IMR-90 (cell line): ENCODE measurements around the gene OR9A2. TPM values are rescaled to one million over a fixed set of nuclear protein-coding genes. Genes with fewer than 3 reads are reported as not detected.

ENCODE experiments used
- ATAC-seq: fragments of 200-7000 bp; cut with Tn5 transposase; 2 replicates; pipeline ENCODE4 v1.9.1; 2020; ENCODE audit warnings: low read depth, mild to moderate bottlenecking, moderate library complexity
- BruUV-seq: library from RNA; stranded (reverse); fragments of 400-500 nt; replicated peaks from 2 replicates; lab custom pipeline; 2021; lab: Mats Ljungman, UMichigan
- CTCF ChIA-PET: fragments of 300-600 bp; formaldehyde crosslinking; extraction: SDS; loops from one replicate; lab custom pipeline; 2021; ENCODE audit warnings: antibody characterized with exemption; lab: Yijun Ruan, JAX
- POLR2A ChIA-PET: fragments of 300-600 bp; sonication (Branson Sonifier 250); formaldehyde crosslinking; loops from one replicate; lab custom pipeline; 2022; ENCODE audit warnings: antibody characterized with exemption; ENCODE audit not compliant: unreplicated experiment; lab: Charles Lee
- DNase-seq: peaks from one replicate; pipeline ENCODE4 v3.0.0; 2013
- H2AFZ ChIP-seq: replicated peaks from 2 replicates; pipeline ENCODE3; 2013; ENCODE audit warnings: low read length, mild to moderate bottlenecking; ENCODE audit not compliant: poor library complexity
- H2AK5ac ChIP-seq: 2 replicates; pipeline ENCODE4 v1.6.1; 2013; ENCODE audit warnings: low read depth, low read length, inconsistent platforms
- H2AK9ac ChIP-seq: replicated peaks from 2 replicates; pipeline ENCODE3; 2013; ENCODE audit warnings: mild to moderate bottlenecking, low read depth, low read length, moderate library complexity; ENCODE audit not compliant: poor library complexity
- H2BK120ac ChIP-seq: 2 replicates; pipeline ENCODE4 v1.6.1; 2013; ENCODE audit warnings: low read depth, low read length, inconsistent platforms
- H2BK15ac ChIP-seq: 3 replicates; pipeline ENCODE4 v1.6.1; 2013; ENCODE audit warnings: low read depth, low read length, inconsistent platforms
- H2BK20ac ChIP-seq: 2 replicates; pipeline ENCODE4 v1.6.1; 2013; ENCODE audit warnings: low read depth, mild to moderate bottlenecking, inconsistent platforms, low read length, moderate library complexity
- H2BK5ac ChIP-seq: 2 replicates; pipeline ENCODE4 v1.6.1; 2013; ENCODE audit warnings: mild to moderate bottlenecking, low read depth, low read length, inconsistent platforms; ENCODE audit not compliant: poor library complexity, severe bottlenecking
- H3K14ac ChIP-seq: replicated peaks from 2 replicates; pipeline ENCODE4 v1.6.1; 2013; ENCODE audit warnings: low read depth, low read length, inconsistent platforms
- H3K18ac ChIP-seq: 2 replicates; pipeline ENCODE4 v1.6.1; 2013; ENCODE audit warnings: low read depth, low read length, control low read depth
- H3K23ac ChIP-seq: 2 replicates; pipeline ENCODE4 v1.6.1; 2013; ENCODE audit warnings: low read depth, low read length, inconsistent platforms
- H3K27ac ChIP-seq: 2 replicates; pipeline ENCODE4 v1.5.1; 2013; ENCODE audit warnings: mild to moderate bottlenecking, control low read depth, low read length; ENCODE audit not compliant: insufficient read depth
- H3K27me3 ChIP-seq: 2 replicates; pipeline ENCODE4 v1.6.1; 2013; ENCODE audit warnings: low read length; ENCODE audit not compliant: control insufficient read depth, insufficient read depth
- H3K36me3 ChIP-seq: 2 replicates; pipeline ENCODE4 v1.6.1; 2013; ENCODE audit warnings: low read length, mixed read lengths; ENCODE audit not compliant: control insufficient read depth, insufficient read depth
- H3K4ac ChIP-seq: 2 replicates; pipeline ENCODE4 v1.6.1; 2013; ENCODE audit warnings: low read depth, low read length, inconsistent platforms
- H3K4me1 ChIP-seq: 2 replicates; pipeline ENCODE4 v1.6.1; 2013; ENCODE audit warnings: low read length, mixed read lengths; ENCODE audit not compliant: control insufficient read depth, insufficient read depth
- H3K4me2 ChIP-seq: 2 replicates; pipeline ENCODE4 v1.6.1; 2013; ENCODE audit warnings: low read depth, mild to moderate bottlenecking, control low read depth, low read length, moderate library complexity
- H3K4me3 ChIP-seq: 2 replicates; pipeline ENCODE4 v1.5.1; 2013; ENCODE audit warnings: low read depth, mild to moderate bottlenecking, control low read depth, low read length, moderate library complexity; ENCODE audit not compliant: insufficient read depth
- H3K56ac ChIP-seq: 2 replicates; pipeline ENCODE4 v1.6.1; 2013; ENCODE audit warnings: low read length, inconsistent platforms; ENCODE audit not compliant: insufficient read depth; ENCODE audit errors: extremely low read depth
- H3K79me1 ChIP-seq, 2 experiments: 2 replicates each; pipeline ENCODE4 v1.6.1; 2013; ENCODE audit warnings: low read length in 2 of 2, inconsistent platforms in 1 of 2, low read depth in 1 of 2
- H3K9ac ChIP-seq: 2 replicates; pipeline ENCODE4 v1.6.1; 2013; ENCODE audit warnings: low read depth, low read length, control low read depth
- H3K9me1 ChIP-seq: 2 replicates; pipeline ENCODE4 v1.6.1; 2013; ENCODE audit warnings: low read length, inconsistent platforms; ENCODE audit not compliant: insufficient read depth
- H3K9me3 ChIP-seq: 2 replicates; pipeline ENCODE4 v1.6.1; 2013; ENCODE audit warnings: low read length; ENCODE audit not compliant: control insufficient read depth, insufficient read depth
- H4K20me1 ChIP-seq: 2 replicates; pipeline ENCODE4 v1.6.1; 2013; ENCODE audit warnings: low read length, inconsistent platforms; ENCODE audit not compliant: insufficient read depth
- H4K5ac ChIP-seq: 2 replicates; pipeline ENCODE4 v1.6.1; 2013; ENCODE audit warnings: mild to moderate bottlenecking, low read depth, low read length, control low read depth
- H4K8ac ChIP-seq, 2 experiments: 2 replicates each; pipeline ENCODE4 v1.6.1; 2013; ENCODE audit warnings: low read depth in 2 of 2, low read length in 2 of 2, control low read depth in 1 of 2, inconsistent platforms in 1 of 2
- H4K91ac ChIP-seq: 2 replicates; pipeline ENCODE4 v1.6.1; 2013; ENCODE audit warnings: low read depth, low read length, inconsistent platforms; ENCODE audit not compliant: insufficient read depth
- MAZ ChIP-seq: IDR thresholded peaks from 2 replicates; pipeline ENCODE4 v1.6.1; 2012; ENCODE audit warnings: low read depth, mild to moderate bottlenecking, low read length, improper control_type of control experiment, moderate library complexity, borderline replicate concordance
- USF2 ChIP-seq: fragments of 150-350 bp; IDR thresholded peaks from 2 replicates; pipeline ENCODE4 v1.6.1; 2017; ENCODE audit warnings: mild to moderate bottlenecking, antibody characterized with exemption, low read length, low read depth
- dilution Hi-C: fragments of 300-500 bp; cut with HindIII; formaldehyde crosslinking; loops from one replicate; pipeline ENCODE4 v1.14.3; 2018; ENCODE audit warnings: low sequenced_read_pairs; ENCODE audit not compliant: unreplicated experiment
- in situ Hi-C: fragments of 300-500 bp; cut with MboI; formaldehyde crosslinking; loops from 3 replicates; pipeline ENCODE4 v1.14.3; 2019; ENCODE audit warnings: low sequenced_read_pairs, inconsistent platforms, mixed read lengths
- intact Hi-C: fragments of 100-400 bp; cut with micrococcal nuclease; formaldehyde crosslinking; loops from 2 replicates; pipeline ENCODE4 v1.10.0; 2022
- polyA plus RNA-seq, 3 experiments: library from polyadenylated mRNA; depleted of rRNA; stranded (reverse); fragments of >200 nt; gene quantifications; 2 replicates each; pipeline ENCODE4 v1.2.3, GENCODE V29; 2012; ENCODE audit warnings: low replicate concordance in 1 of 3
- total RNA-seq: library from RNA; depleted of rRNA; stranded (reverse); fragments of >200 nt; gene quantifications from 2 replicates; pipeline ENCODE4 v1.2.3, GENCODE V29; 2012

OR9A2 gene
- total and polyA plus RNA-seq, 2 of the 4 experiments (the other 2 are of a cell fraction) = not detected

- intact Hi-C loops = no loop called here
- Histone ChIP-seq H2AK5ac (no peak overlapping the region), H2BK20ac (no peak overlapping the region), H2AK9ac (no peak overlapping the region), H2BK120ac (no peak overlapping the region), H2AFZ (no peak overlapping the region), H3K4me2 (no peak overlapping the region), H3K9me1 (no peaks in the 10 kb centered on the region), H2BK15ac (no peak overlapping the region), H3K56ac (no peak overlapping the region), H3K4ac (no peak overlapping the region), H4K5ac (no peak overlapping the region), H3K9ac (no peak overlapping the region), H3K27me3 (no peaks in the 10 kb centered on the region), H4K91ac (no peak overlapping the region), H3K23ac (no peak overlapping the region), H3K18ac (no peak overlapping the region), H3K4me1 (no peaks in the 10 kb centered on the region), H4K20me1 (no peaks in the 10 kb centered on the region), H3K36me3 (no peaks in the 10 kb centered on the region), H3K14ac (no peak overlapping the region), H3K27ac (no peak overlapping the region), H2BK5ac (no peak overlapping the region), H3K79me1 (no peaks in the 10 kb centered on the region), H3K4me3 (no peak overlapping the region), H4K8ac (no peak overlapping the region), H3K9me3 (peaks cover 6% of the 10 kb centered on the region; the same call in 1 of the 2 replicates)
- ChIA-PET CTCF (interaction anchor here (1.1 kb wide), 1 partner anchor 166 kb away, joined by 3 read pairs; no protein-coding TSS in a partner anchor), POLR2A (no interaction called here)
- DNase-seq (no peak), ATAC-seq (no peak)
- dilution Hi-C loops = no loop called here
- no TSS peak for BruUV-seq
- TF ChIP-seq USF2 (no peak), MAZ (no peak)
- in situ Hi-C loops = no loop called here
These were observed 21.9 kb upstream of the OR9A2 start for GRCh38 chr7:143048827-143049226.
